Loucy (cell line): ENCODE results near the gene BTBD9.

Source experiments
- H2AFZ ChIP-seq: fragments of 200-600 bp; sonication (generic); 2 replicates; pipeline ENCODE4 v1.6.0; 2016; ENCODE audit warnings: antibody characterized with exemption, mild to moderate bottlenecking, low read length, moderate library complexity
- H3F3A ChIP-seq: fragments of 200-600 bp; 2 replicates; pipeline ENCODE4 v1.6.0; 2016; ENCODE audit warnings: antibody characterized with exemption, low read depth, mild to moderate bottlenecking
- H3K27me3 ChIP-seq: fragments of 200-600 bp; sonication (generic); 2 replicates; pipeline ENCODE4 v1.6.1; 2014; ENCODE audit warnings: low read length, mild to moderate bottlenecking; ENCODE audit not compliant: insufficient read depth, poor library complexity, severe bottlenecking
- H3K36me3 ChIP-seq: fragments of 200-600 bp; sonication (generic); 2 replicates; pipeline ENCODE4 v1.6.1; 2016; ENCODE audit warnings: low read length; ENCODE audit not compliant: insufficient read depth
- H3K4me1 ChIP-seq: fragments of 200-600 bp; sonication (generic); 2 replicates; pipeline ENCODE4 v1.5.1; 2014; ENCODE audit warnings: low read length, mild to moderate bottlenecking; ENCODE audit not compliant: insufficient read depth, poor library complexity, severe bottlenecking
- H3K4me2 ChIP-seq: fragments of 200-600 bp; sonication (generic); 2 replicates; pipeline ENCODE4 v1.6.0; 2014; ENCODE audit warnings: antibody characterized with exemption, low read length, low read depth, mild to moderate bottlenecking; ENCODE audit not compliant: poor library complexity, severe bottlenecking
- H3K4me3 ChIP-seq: fragments of 200-600 bp; sonication (generic); 2 replicates; pipeline ENCODE4 v1.5.1; 2014; ENCODE audit warnings: low read length, mild to moderate bottlenecking, mixed read lengths; ENCODE audit not compliant: poor library complexity, severe bottlenecking
- H3K79me2 ChIP-seq: fragments of 200-600 bp; sonication (generic); 2 replicates; pipeline ENCODE4 v1.6.1; 2014; ENCODE audit warnings: low read length; ENCODE audit not compliant: insufficient read depth
- H3K9ac ChIP-seq: fragments of 200-600 bp; sonication (generic); 2 replicates; pipeline ENCODE4 v1.6.0; 2014; ENCODE audit warnings: mild to moderate bottlenecking, low read depth, low read length, moderate library complexity; ENCODE audit not compliant: poor library complexity, severe bottlenecking
- H3K9me2 ChIP-seq: fragments of 200-600 bp; sonication (generic); replicated peaks from 2 replicates; pipeline ENCODE4 v1.6.1; 2016; ENCODE audit warnings: low read depth, low read length, mixed read lengths
- H3K9me3 ChIP-seq: fragments of 200-600 bp; sonication (generic); 2 replicates; pipeline ENCODE4 v1.6.1; 2014; ENCODE audit warnings: mild to moderate bottlenecking, antibody characterized with exemption, low read length, low read depth; ENCODE audit not compliant: insufficient read depth
- H4K20me1 ChIP-seq: fragments of 200-600 bp; sonication (generic); 2 replicates; pipeline ENCODE4 v1.6.0; 2014; ENCODE audit warnings: antibody characterized with exemption, low read length, mild to moderate bottlenecking; ENCODE audit not compliant: insufficient read depth, poor library complexity, severe bottlenecking
- CTCF ChIP-seq: fragments of 200-600 bp; sonication (generic); conservative IDR thresholded peaks from 2 replicates; pipeline ENCODE4 v1.5.1; 2014; ENCODE audit warnings: mild to moderate bottlenecking, antibody characterized with exemption, low read length
- EZH2phosphoT487 ChIP-seq: fragments of 200-600 bp; IDR thresholded peaks from 2 replicates; pipeline ENCODE4 v1.6.1; 2018; ENCODE audit warnings: antibody characterized with exemption, mild to moderate bottlenecking, moderate library complexity, borderline replicate concordance

BTBD9 gene

DNA sequence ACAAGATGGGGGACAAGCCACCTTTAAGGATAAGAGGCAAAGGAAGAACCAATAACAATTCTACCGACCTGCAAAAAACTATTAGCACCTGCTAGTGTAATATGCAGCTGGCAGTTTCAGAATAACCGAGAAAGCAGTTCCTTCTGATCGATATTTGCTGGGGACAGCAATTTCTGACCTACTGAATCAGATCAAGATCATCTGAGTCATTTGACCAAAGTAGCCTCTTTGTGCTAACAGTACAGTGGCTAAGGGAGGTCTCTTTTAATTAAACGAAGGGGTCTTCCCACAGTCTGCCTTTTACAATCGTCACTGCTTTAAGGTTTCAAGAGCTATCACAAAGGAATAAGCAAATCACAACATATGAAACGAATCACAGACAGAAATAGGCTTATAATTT lies 318.9 kb downstream of the BTBD9 start:
- H3K4me3 ChIP-seq, result no peak overlapping the region
- TF ChIP-seq CTCF, result no peak
- no peak for TF ChIP-seq EZH2phosphoT487
- H3K9me2 ChIP-seq, result no peaks in the 10 kb centered on the region
- H4K20me1 ChIP-seq, result no peaks in the 10 kb centered on the region
- H3K9me3 ChIP-seq, result no peaks in the 10 kb centered on the region
- no peak overlapping the region for H3K4me2 ChIP-seq
- no peak overlapping the region for H3K9ac ChIP-seq
- no peaks in the 10 kb centered on the region for H3F3A ChIP-seq
- H2AFZ ChIP-seq, result no peak overlapping the region
- no peaks in the 10 kb centered on the region for H3K36me3 ChIP-seq
- no peaks in the 10 kb centered on the region for H3K79me2 ChIP-seq
- H3K27me3 ChIP-seq, result no peaks in the 10 kb centered on the region
- H3K4me1 ChIP-seq, result peaks cover 5% of the 10 kb centered on the region

DNA sequence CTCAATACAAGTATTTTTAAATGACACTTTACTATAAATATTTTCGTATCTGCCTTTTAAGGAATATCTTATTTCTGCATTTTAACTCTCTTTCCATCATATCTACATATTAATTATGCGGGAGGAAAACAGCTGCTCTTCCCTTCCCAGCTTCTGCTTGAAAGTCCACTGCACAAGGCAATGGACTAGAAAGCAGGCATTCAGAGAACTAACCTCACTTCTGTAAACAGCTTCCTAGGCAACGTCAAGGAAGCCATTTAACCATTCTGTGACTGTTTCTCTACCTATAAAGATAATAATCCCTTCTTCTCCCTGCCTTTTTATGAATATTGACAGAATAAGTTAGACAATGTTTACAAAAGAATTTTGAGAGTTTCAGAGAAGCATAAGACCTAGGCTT lies 319.4 kb downstream of the BTBD9 start:
- H3K9me2 ChIP-seq, result no peaks in the 10 kb centered on the region
- H3K9ac ChIP-seq, result no peak overlapping the region
- no peaks in the 10 kb centered on the region for H3K36me3 ChIP-seq
- no peaks in the 10 kb centered on the region for H3K9me3 ChIP-seq
- no peak overlapping the region for H3K4me3 ChIP-seq
- no peaks in the 10 kb centered on the region for H4K20me1 ChIP-seq
- TF ChIP-seq CTCF (no peak), EZH2phosphoT487 (no peak)
- H2AFZ ChIP-seq, result no peak overlapping the region
- H3K27me3 ChIP-seq, result no peaks in the 10 kb centered on the region
- H3K79me2 ChIP-seq, result no peaks in the 10 kb centered on the region
- H3F3A ChIP-seq, result no peaks in the 10 kb centered on the region
- H3K4me2 ChIP-seq, result no peak overlapping the region
- H3K4me1 ChIP-seq, result peaks cover 6% of the 10 kb centered on the region

- Histone ChIP-seq H3K9ac (no peak overlapping the region), H3K9me3 (no peaks in the 10 kb centered on the region), H3K9me2 (no peaks in the 10 kb centered on the region), H3K79me2 (no peaks in the 10 kb centered on the region), H3F3A (no peaks in the 10 kb centered on the region), H2AFZ (no peak overlapping the region), H3K4me3 (no peak overlapping the region), H3K4me1 (peaks cover 6% of the 10 kb centered on the region), H4K20me1 (no peaks in the 10 kb centered on the region), H3K36me3 (no peaks in the 10 kb centered on the region), H3K4me2 (no peak overlapping the region), H3K27me3 (no peaks in the 10 kb centered on the region)
- no peak for TF ChIP-seq CTCF
Observed at GRCh38 chr6:38319256-38320212, 320.2 kb downstream of the BTBD9 start.
